T-helper 1 cell treated with Interleukin-12 subunit alpha and Interleukin-12 subunit beta and Interleukin-4 antibody, amounts not matched to agents 30 μg/mL and 1 μg/mL, for 36 hours (primary cell): ENCODE measurements around the gene OR12D1.
"Not testable (repeated sequence)": the region's sequence is repeated elsewhere in the genome, so short reads cannot be mapped to it uniquely, and the experiment has no call there.

ENCODE experiments used
- H3K27ac Mint-ChIP-seq: one replicate; pipeline ENCODE4 v1.8.0; 2021; ENCODE audit warnings: mild to moderate bottlenecking, mixed read lengths
- H3K27me3 Mint-ChIP-seq: one replicate; pipeline ENCODE4 v1.8.0; 2021; ENCODE audit warnings: low read depth, mixed read lengths
- H3K36me3 Mint-ChIP-seq: one replicate; pipeline ENCODE4 v1.8.0; 2021; ENCODE audit warnings: low read depth, mixed read lengths
- H3K4me1 Mint-ChIP-seq: one replicate; pipeline ENCODE4 v1.8.0; 2021; ENCODE audit warnings: low read depth, mixed read lengths
- H3K4me3 Mint-ChIP-seq: one replicate; pipeline ENCODE4 v1.8.0; 2021; ENCODE audit warnings: mild to moderate bottlenecking, moderate library complexity, mixed read lengths
- H3K9me3 Mint-ChIP-seq: one replicate; pipeline ENCODE4 v1.8.0; 2021; ENCODE audit warnings: mixed read lengths

Gene OR12D1

DNA sequence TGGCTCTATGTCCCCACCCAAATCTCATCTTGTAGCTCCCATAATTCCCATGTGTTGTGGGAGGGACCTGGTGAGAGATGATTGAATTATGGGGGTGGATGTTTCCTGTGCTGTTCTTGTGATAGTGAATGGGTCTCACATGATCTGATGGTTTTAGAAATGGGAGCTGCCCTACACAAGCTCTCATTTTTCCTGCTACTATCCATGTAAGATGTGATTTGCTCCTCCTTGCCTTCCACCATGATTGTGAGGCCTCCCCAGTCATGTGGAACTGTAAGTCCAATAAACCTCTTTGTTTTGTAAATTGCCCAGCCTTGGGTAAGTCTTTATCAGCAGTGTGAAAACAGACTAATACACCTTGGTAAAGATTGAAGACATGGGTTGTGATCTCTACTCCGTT lies 29.3 kb downstream of the OR12D1 start:
- H3K4me3 Mint-ChIP-seq: not testable (repeated sequence)
- peaks cover 16% of the 10 kb centered on the region for H3K27me3 Mint-ChIP-seq

DNA sequence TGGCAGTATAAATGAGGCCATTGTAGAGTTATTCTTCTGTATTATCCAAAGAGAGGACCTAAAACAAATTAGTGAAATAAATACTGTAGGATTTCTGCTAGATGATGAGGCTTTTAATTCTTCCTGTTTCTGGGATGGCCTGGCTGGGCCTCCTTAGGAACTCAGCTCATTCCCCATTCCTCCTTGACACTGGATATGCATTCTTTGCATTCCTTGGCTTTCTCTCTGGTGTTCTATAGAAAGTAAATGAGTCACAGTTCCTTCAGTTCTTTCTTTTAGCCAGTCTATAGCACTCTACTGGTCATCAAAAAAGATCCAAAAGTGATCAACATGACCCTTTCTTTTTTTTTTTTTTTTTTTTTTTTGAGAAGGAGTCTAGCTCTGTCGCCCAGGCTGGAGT lies 32.9 kb downstream of the OR12D1 start:
- peaks cover 16% of the 10 kb centered on the region for H3K27me3 Mint-ChIP-seq
- H3K4me3 Mint-ChIP-seq: no peak overlapping the region
- no peaks in the 10 kb centered on the region for H3K4me1 Mint-ChIP-seq
- H3K9me3 Mint-ChIP-seq: peaks cover 8% of the 10 kb centered on the region
- H3K27ac Mint-ChIP-seq: no peak overlapping the region
- no peaks in the 10 kb centered on the region for H3K36me3 Mint-ChIP-seq

More for the DNA sequence above, 29.3 kb downstream of the OR12D1 start:
- not testable (repeated sequence) for H3K4me1 Mint-ChIP-seq, H3K9me3 Mint-ChIP-seq, H3K36me3 Mint-ChIP-seq, H3K27ac Mint-ChIP-seq

DNA sequence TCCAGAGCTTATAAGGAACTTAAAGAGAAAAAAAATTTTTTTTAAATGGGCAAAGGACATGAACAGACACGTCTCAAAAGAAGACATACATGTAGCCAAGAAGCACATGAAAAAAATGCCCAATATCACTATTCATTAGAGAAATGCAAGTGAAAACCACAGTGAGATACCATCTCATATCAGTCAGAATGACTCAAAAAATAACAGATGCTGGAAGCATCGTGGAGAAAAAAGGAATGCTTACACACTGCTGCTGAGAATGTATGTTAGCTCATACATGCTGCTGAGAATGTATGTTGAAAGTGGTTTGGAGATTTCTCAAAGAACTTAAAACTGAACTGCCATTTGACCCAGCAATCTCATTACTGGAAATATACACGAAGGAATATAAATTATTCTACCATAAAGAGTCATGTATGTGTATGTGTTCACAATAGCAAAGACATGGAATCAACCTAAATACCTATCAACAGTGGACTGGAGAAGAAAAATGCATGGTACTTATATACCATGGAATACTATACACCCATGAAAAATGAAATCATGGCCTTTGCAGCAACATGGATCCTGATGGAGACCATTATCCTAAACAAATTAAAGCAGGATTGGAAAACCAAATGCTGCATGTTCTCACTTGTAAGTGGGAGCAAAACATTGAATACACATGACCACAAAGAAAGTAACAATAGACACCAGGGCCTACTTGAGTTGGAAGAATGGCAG lies 36.9 kb downstream of the OR12D1 start:
- Mint-ChIP-seq H3K9me3 (peaks cover 8% of the 10 kb centered on the region), H3K36me3 (no peaks in the 10 kb centered on the region), H3K27ac (no peak overlapping the region), H3K27me3 (peaks cover 6% of the 10 kb centered on the region), H3K4me1 (no peaks in the 10 kb centered on the region), H3K4me3 (no peak overlapping the region)

DNA sequence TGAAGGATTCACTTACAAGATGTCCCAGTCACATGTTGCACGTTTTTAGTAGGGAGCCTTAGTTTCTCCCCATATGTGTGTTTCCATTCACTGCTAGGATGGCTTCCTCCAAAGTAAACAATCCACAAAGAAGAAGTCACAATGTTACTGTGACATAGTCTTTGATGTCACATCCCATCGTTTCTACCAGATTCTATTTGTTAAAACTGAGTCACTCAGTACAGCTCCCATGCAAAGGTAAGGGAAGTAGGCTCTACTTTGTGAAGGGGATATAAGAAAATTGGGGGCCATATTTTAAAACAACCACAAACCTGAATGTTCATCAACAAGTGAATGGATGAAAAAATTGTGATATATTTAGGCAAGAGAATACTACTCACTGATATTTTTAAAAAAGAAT lies 42.2 kb downstream of the OR12D1 start, which contains the start of the genes OR11A1 and OR2H1:
Gene OR11A1, minus strand, starts transcription at position 101 of the 400 bp plus-strand sequence. CDS start 29,430 bp downstream, outside the sequence.
Gene OR2H1, plus strand, starts transcription at position 185 of the 400 bp plus-strand sequence. CDS start 4,615 bp downstream, outside the sequence.
- H3K36me3 Mint-ChIP-seq: no peaks in the 10 kb centered on the region
- H3K4me1 Mint-ChIP-seq: no peaks in the 10 kb centered on the region
- no peak within 1 kb of the TSS for H3K27ac Mint-ChIP-seq
- no peak within 1 kb of the TSS for H3K4me3 Mint-ChIP-seq
- peaks cover 16% of the 10 kb centered on the region for H3K27me3 Mint-ChIP-seq
- H3K9me3 Mint-ChIP-seq: no peaks in the 10 kb centered on the region

GRCh38 chr6:29461021-29461814 lies 46.5 kb downstream of the OR12D1 start:
- H3K4me3 Mint-ChIP-seq: no peak overlapping the region
- no peaks in the 10 kb centered on the region for H3K9me3 Mint-ChIP-seq
- no peaks in the 10 kb centered on the region for H3K36me3 Mint-ChIP-seq
- H3K27ac Mint-ChIP-seq: no peak overlapping the region
- no peaks in the 10 kb centered on the region for H3K4me1 Mint-ChIP-seq
- peaks cover 15% of the 10 kb centered on the region for H3K27me3 Mint-ChIP-seq

- peaks cover 15% of the 10 kb centered on the region for H3K27me3 Mint-ChIP-seq
- H3K27ac Mint-ChIP-seq: no peak overlapping the region
- H3K36me3 Mint-ChIP-seq: no peaks in the 10 kb centered on the region
- H3K9me3 Mint-ChIP-seq: no peaks in the 10 kb centered on the region
- no peak overlapping the region for H3K4me3 Mint-ChIP-seq
- H3K4me1 Mint-ChIP-seq: no peaks in the 10 kb centered on the region
Observed at GRCh38 chr6:29462022-29462421, 47.3 kb downstream of the OR12D1 start.

GRCh38 chr6:29465279-29465678 lies 50.6 kb downstream of the OR12D1 start:
- Mint-ChIP-seq H3K36me3 (no peaks in the 10 kb centered on the region), H3K4me1 (no peaks in the 10 kb centered on the region), H3K4me3 (no peak overlapping the region), H3K9me3 (no peaks in the 10 kb centered on the region), H3K27ac (no peak overlapping the region), H3K27me3 (peaks cover 6% of the 10 kb centered on the region)

DNA sequence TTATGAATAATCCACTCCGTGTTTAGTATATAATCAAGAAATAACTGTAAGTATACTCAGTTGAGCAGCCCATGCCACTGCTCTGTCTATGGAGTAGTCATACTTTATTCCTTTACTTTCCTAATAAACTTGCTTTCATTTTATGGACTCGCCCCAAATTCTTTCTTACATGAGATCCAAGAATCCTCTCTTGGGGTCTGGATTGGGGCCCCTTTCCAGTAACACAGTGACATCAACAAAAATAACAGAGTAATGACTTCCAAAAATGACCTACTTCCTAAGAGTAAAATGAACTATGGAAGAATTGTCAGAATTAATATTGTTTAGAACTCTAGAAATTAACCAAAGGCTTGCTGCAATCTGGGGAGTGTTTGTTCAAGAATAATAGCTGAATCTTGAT lies 51.1 kb downstream of the OR12D1 start:
- Mint-ChIP-seq H3K36me3 (no peaks in the 10 kb centered on the region), H3K4me1 (no peaks in the 10 kb centered on the region), H3K4me3 (no peak overlapping the region), H3K27me3 (peaks cover 9% of the 10 kb centered on the region), H3K27ac (no peak overlapping the region), H3K9me3 (no peaks in the 10 kb centered on the region)

- Mint-ChIP-seq H3K27me3 (peaks cover 9% of the 10 kb centered on the region), H3K27ac (no peak overlapping the region), H3K4me3 (no peak overlapping the region), H3K36me3 (no peaks in the 10 kb centered on the region), H3K4me1 (no peaks in the 10 kb centered on the region), H3K9me3 (no peaks in the 10 kb centered on the region)
Observed at GRCh38 chr6:29466241-29466640, 51.5 kb downstream of the OR12D1 start.
